Endothelial cell of umbilical vein (primary cell): ENCODE data around the gene ARPC1A. TPM values are rescaled to one million over a fixed set of nuclear protein-coding genes. Genes with fewer than 3 reads are reported as not detected.
"Not testable (repeated sequence)": the region's sequence is repeated elsewhere in the genome, so short reads cannot be mapped to it uniquely, and the experiment has no call there.

Source experiments
- BruUV-seq: library from RNA; stranded (reverse); fragments of 400-500 nt; replicated peaks from 2 replicates; lab custom pipeline; 2021; lab: Mats Ljungman, UMichigan
- CTCF ChIA-PET: fragments of 300-600, 350-600 bp; sonication (Branson Sonifier 250); formaldehyde crosslinking; loops from one replicate; lab custom pipeline; 2021; ENCODE audit warnings: antibody characterized with exemption, inconsistent platforms; lab: Charles Lee
- POLR2A ChIA-PET: fragments of 300-600, 350-600 bp; sonication (Branson Sonifier 250); formaldehyde crosslinking; loops from one replicate; lab custom pipeline; 2021; ENCODE audit warnings: antibody characterized with exemption, inconsistent platforms; lab: Charles Lee
- DNase-seq: peaks from one replicate; pipeline ENCODE4 v3.0.0-alpha.2; 2011; ENCODE audit warnings: low read depth, low spot score
- FAIRE-seq: peaks from 2 replicates; lab custom pipeline; 2011; peaks lifted over from hg19 to GRCh38; lab: Jason Lieb, UNC
- H2AFZ ChIP-seq: 2 replicates; pipeline ENCODE4 v1.6.0; 2012; ENCODE audit warnings: low read depth, low read length, control low read depth, inconsistent platforms
- H3K27ac ChIP-seq: 2 replicates; pipeline ENCODE4 v1.5.1; 2011; ENCODE audit warnings: low read depth, mild to moderate bottlenecking, control low read depth, low read length, moderate library complexity; ENCODE audit not compliant: insufficient read depth
- H3K27me3 ChIP-seq, 2 experiments: 2 replicates each; pipeline versions ENCODE4 v1.6.0 to v1.6.1; 2011; ENCODE audit warnings: low read length in 2 of 2, mixed read lengths in 1 of 2; ENCODE audit not compliant: control insufficient read depth in 2 of 2, insufficient read depth in 2 of 2
- H3K36me3 ChIP-seq, 2 experiments: 2 replicates in 1 of 2; 3 replicates in 1 of 2; pipeline ENCODE4 v1.5.1; 2011; ENCODE audit warnings: low read length in 2 of 2, mild to moderate bottlenecking in 1 of 2, moderate library complexity in 1 of 2; ENCODE audit not compliant: control insufficient read depth in 2 of 2, insufficient read depth in 2 of 2; ENCODE audit errors: extremely low read depth in 1 of 2
- H3K4me1 ChIP-seq: 3 replicates; pipeline ENCODE4 v1.5.1; 2011; ENCODE audit warnings: mild to moderate bottlenecking, low read length; ENCODE audit not compliant: control insufficient read depth, insufficient read depth; ENCODE audit errors: extremely low read depth
- H3K4me2 ChIP-seq: 2 replicates; pipeline ENCODE4 v1.6.1; 2011; ENCODE audit warnings: low read length, control low read depth, mixed read lengths; ENCODE audit not compliant: insufficient read depth
- H3K4me3 ChIP-seq, 3 experiments: fragments of 200-600 bp in 1 of 3; sonication (generic), shearing (Covaris generic) in 1 of 3; replicated peaks in 1 of 3; 2 replicates each; pipeline ENCODE4 v1.5.1; 2011 to 2016; ENCODE audit warnings: control low read depth in 3 of 3, low read length in 3 of 3, mild to moderate bottlenecking in 2 of 3, inconsistent platforms in 1 of 3, low read depth in 1 of 3, moderate library complexity in 1 of 3; ENCODE audit not compliant: insufficient read depth in 1 of 3
- H3K79me2 ChIP-seq: 2 replicates; pipeline ENCODE4 v1.6.0; 2012; ENCODE audit warnings: low read length, inconsistent platforms; ENCODE audit not compliant: control insufficient read depth, insufficient read depth
- H3K9ac ChIP-seq: replicated peaks from 2 replicates; pipeline ENCODE3; 2011; ENCODE audit warnings: low read length, control low read depth; ENCODE audit not compliant: insufficient read depth; ENCODE audit errors: extremely low read depth
- H3K9me1 ChIP-seq: replicated peaks from 3 replicates; pipeline ENCODE4 v1.6.0; 2011; ENCODE audit warnings: mild to moderate bottlenecking, low read length; ENCODE audit not compliant: control insufficient read depth, insufficient read depth; ENCODE audit errors: extremely low read depth
- H3K9me3 ChIP-seq: replicated peaks from 2 replicates; pipeline ENCODE4 v1.5.1; 2012; ENCODE audit warnings: low read length, inconsistent platforms; ENCODE audit not compliant: control insufficient read depth, insufficient read depth
- H4K20me1 ChIP-seq: replicated peaks from 2 replicates; pipeline ENCODE3; 2011; ENCODE audit warnings: mild to moderate bottlenecking, low read length; ENCODE audit not compliant: control insufficient read depth, insufficient read depth; ENCODE audit errors: extremely low read depth
- EZH2 ChIP-seq: IDR thresholded peaks from 2 replicates; pipeline ENCODE4 v1.6.1; 2012; ENCODE audit warnings: borderline replicate concordance, low read depth, mild to moderate bottlenecking, moderate library complexity, low read length, inconsistent platforms; ENCODE audit not compliant: severe bottlenecking
- FOS ChIP-seq: IDR thresholded peaks from 2 replicates; pipeline ENCODE4 v1.6.1; 2011; ENCODE audit warnings: mild to moderate bottlenecking, low read length, moderate library complexity, borderline replicate concordance; ENCODE audit not compliant: insufficient read depth
- GATA2 ChIP-seq: IDR thresholded peaks from 2 replicates; pipeline ENCODE4 v1.7.0; 2011; ENCODE audit warnings: low read depth, mild to moderate bottlenecking, moderate library complexity, mixed read lengths, low read length; ENCODE audit not compliant: insufficient read length, insufficient read depth
- JUN ChIP-seq: IDR thresholded peaks from 2 replicates; pipeline ENCODE4 v1.6.1; 2011; ENCODE audit warnings: borderline replicate concordance, low read depth; ENCODE audit not compliant: insufficient read length, insufficient read depth
- MYC ChIP-seq: IDR thresholded peaks from one replicate; pipeline ENCODE4 v1.6.1; 2011; ENCODE audit warnings: mild to moderate bottlenecking, low read depth, low read length
- POLR2A ChIP-seq: IDR thresholded peaks from 2 replicates; pipeline ENCODE4 v1.6.1; 2012; ENCODE audit warnings: low read depth, mild to moderate bottlenecking, control low read depth, low read length
- POLR2AphosphoS5 ChIP-seq: IDR thresholded peaks from 2 replicates; pipeline ENCODE4 v1.6.1; 2012; ENCODE audit warnings: low read depth, mild to moderate bottlenecking, control low read depth, low read length, moderate library complexity; ENCODE audit not compliant: insufficient read depth
- dilution Hi-C: fragments of 300-500 bp; cut with MboI; formaldehyde crosslinking; loops from one replicate; pipeline ENCODE4 v1.15.0; 2019; ENCODE audit warnings: low sequenced_read_pairs; ENCODE audit not compliant: extremely low pct_ligation_motif_present
- intact Hi-C: fragments of 100-400 bp; cut with micrococcal nuclease; formaldehyde crosslinking; loops from one replicate; pipeline ENCODE4 v1.10.0; 2022
- polyA plus RNA-seq, 4 experiments: library from polyadenylated mRNA; depleted of rRNA in 3 of 4; stranded (reverse) in 3 of 4; unstranded in 1 of 4; fragments of >200 nt; gene quantifications; 2 replicates each; pipeline versions ENCODE4 v1.2.1 to v1.2.3, GENCODE V29; 2011 to 2012; ENCODE audit warnings: missing spikeins in 1 of 4
- total RNA-seq: library from RNA; stranded (reverse); gene quantifications from 2 replicates; pipeline ENCODE4 v1.2.3, GENCODE V29; 2021
- TF ChIP-seq, protein P1 (sequence below): IDR thresholded peaks from 2 replicates; pipeline ENCODE4 v1.6.1; 2011; ENCODE audit not compliant: insufficient read depth, insufficient read length
- TF ChIP-seq, protein P2 (sequence below), 2 donors: IDR thresholded peaks; 1 replicate in 1 of 2; 2 replicates in 1 of 2; pipeline ENCODE4 v1.5.1; 2011; ENCODE audit warnings: low read length in 2 of 2, mild to moderate bottlenecking in 2 of 2, moderate library complexity in 2 of 2, control low read depth in 1 of 2, inconsistent platforms in 1 of 2, low read depth in 1 of 2; ENCODE audit not compliant: insufficient read depth in 1 of 2; ENCODE audit errors: extremely low read depth in 1 of 2

The ARPC1A gene
- total and polyA plus RNA-seq, 2 donors (not counting 3 experiments of a cell fraction or from before 2014, with no cell fraction given): 200 to 243 TPM

DNA sequence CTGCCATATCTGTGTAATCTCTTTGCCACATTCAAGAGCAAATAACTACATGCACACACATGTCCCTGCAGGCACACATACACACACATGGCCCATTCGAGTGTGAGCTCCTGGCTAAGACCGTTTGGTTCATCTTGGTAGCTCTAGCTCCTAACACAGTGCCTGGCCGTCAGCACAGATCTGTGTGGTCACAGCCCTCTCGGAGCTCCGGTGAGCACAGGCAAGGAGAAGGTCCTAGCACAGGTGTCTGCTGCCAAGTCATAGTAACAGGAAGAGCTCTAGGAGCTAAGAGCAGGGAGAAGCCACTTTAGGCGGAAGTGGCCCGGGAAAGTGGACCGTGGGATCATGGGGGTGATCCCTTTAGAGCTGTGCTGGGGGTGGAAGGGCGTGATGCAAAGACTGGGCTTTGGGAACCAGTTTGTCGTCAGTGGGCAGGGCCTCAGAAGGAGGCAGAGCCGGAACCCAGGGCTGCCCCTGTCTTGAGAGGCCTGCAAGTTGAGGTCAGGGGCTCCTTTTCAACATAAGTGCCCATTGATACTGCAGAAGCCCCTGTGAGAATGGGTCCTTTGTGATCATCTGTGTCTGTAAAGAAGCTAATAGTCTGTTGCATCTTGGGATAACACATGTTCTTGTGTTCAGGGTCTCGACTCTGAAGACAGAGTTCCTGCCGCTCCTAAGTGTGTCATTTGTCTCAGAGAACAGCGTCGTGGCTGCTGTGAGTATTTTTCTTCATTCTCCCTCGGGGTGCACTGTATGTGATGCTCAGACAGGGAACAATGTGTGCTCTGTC is 32.2 kb downstream of the ARPC1A start:
- Histone ChIP-seq H3K9ac (no peak overlapping the region), H3K27me3 (no peaks in the 10 kb centered on the region), H3K4me2 (no peak overlapping the region), H3K9me3 (no peaks in the 10 kb centered on the region), H3K36me3 (peaks cover 24 to 33% of the 10 kb centered on the region in 2 experiments), H2AFZ (no peak overlapping the region), H4K20me1 (no peaks in the 10 kb centered on the region), H3K27ac (no peak overlapping the region), H3K79me2 (no peaks in the 10 kb centered on the region), H3K9me1 (no peaks in the 10 kb centered on the region), H3K4me1 (no peaks in the 10 kb centered on the region), H3K4me3 (no peak overlapping the region)
- CTCF ChIA-PET: no interaction called here
- dilution Hi-C loops (no loop called here), intact Hi-C loops (no loop called here)
- TF ChIP-seq MYC (no peak), FOS (no peak), POLR2AphosphoS5 (no peak), JUN (no peak), EZH2 (no peak), POLR2A (no peak), GATA2 (no peak)
- TF ChIP-seq, protein P1, sequence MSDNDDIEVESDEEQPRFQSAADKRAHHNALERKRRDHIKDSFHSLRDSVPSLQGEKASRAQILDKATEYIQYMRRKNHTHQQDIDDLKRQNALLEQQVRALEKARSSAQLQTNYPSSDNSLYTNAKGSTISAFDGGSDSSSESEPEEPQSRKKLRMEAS: no peak
- TF ChIP-seq, protein P2, sequence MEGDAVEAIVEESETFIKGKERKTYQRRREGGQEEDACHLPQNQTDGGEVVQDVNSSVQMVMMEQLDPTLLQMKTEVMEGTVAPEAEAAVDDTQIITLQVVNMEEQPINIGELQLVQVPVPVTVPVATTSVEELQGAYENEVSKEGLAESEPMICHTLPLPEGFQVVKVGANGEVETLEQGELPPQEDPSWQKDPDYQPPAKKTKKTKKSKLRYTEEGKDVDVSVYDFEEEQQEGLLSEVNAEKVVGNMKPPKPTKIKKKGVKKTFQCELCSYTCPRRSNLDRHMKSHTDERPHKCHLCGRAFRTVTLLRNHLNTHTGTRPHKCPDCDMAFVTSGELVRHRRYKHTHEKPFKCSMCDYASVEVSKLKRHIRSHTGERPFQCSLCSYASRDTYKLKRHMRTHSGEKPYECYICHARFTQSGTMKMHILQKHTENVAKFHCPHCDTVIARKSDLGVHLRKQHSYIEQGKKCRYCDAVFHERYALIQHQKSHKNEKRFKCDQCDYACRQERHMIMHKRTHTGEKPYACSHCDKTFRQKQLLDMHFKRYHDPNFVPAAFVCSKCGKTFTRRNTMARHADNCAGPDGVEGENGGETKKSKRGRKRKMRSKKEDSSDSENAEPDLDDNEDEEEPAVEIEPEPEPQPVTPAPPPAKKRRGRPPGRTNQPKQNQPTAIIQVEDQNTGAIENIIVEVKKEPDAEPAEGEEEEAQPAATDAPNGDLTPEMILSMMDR (IDR thresholded peaks at IDR 0.05; ENCODE audit: extremely low read depth in 1 of 2, insufficient read depth in 1 of 2, low read depth in 1 of 2, low read length in 2 of 2): no peak
- no TSS peak for BruUV-seq
- FAIRE-seq: no peak
- POLR2A ChIA-PET: interaction anchor here (0.6 kb wide), 1 partner anchor 19 kb away, joined by 3 read pairs; no protein-coding TSS in a partner anchor
- no peak for DNase-seq

DNA sequence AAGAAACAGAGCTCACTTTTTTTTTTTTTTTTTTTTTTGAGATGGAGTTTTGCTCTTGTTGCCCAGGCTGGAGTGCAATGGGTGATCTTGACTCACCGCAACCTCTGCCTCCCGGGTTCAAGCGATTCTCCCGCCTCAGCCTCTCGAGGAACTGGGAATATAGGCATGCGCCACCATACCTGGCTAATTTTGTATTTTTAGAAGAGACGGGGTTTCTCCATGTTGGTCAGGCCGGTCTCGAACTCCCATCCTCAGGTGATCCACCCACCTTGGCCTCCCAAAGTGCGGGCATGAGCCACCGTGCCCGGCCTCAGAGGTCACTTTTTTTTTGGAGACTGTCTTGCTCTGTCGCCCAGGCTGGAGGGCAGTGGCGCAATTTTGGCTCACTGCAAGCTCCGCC is 32.8 kb downstream of the ARPC1A start:
- H3K4me1 ChIP-seq, FAIRE-seq, H3K4me2 ChIP-seq, H4K20me1 ChIP-seq, CTCF ChIA-PET, DNase-seq, H3K27me3 ChIP-seq, H3K79me2 ChIP-seq, H3K27ac ChIP-seq, H3K4me3 ChIP-seq, dilution Hi-C loops, BruUV-seq, H3K9me1 ChIP-seq, intact Hi-C loops, H3K9ac ChIP-seq, H2AFZ ChIP-seq, H3K9me3 ChIP-seq: not testable (repeated sequence)
- H3K36me3 ChIP-seq: peaks cover 27 to 34% of the 10 kb centered on the region in 2 experiments
- POLR2A ChIA-PET: interaction anchor here (0.6 kb wide), 1 partner anchor 18 kb away, joined by 3 read pairs; no protein-coding TSS in a partner anchor
